ENCODE measurements around the gene TCF7L2.

TCF7L2 gene

DNA sequence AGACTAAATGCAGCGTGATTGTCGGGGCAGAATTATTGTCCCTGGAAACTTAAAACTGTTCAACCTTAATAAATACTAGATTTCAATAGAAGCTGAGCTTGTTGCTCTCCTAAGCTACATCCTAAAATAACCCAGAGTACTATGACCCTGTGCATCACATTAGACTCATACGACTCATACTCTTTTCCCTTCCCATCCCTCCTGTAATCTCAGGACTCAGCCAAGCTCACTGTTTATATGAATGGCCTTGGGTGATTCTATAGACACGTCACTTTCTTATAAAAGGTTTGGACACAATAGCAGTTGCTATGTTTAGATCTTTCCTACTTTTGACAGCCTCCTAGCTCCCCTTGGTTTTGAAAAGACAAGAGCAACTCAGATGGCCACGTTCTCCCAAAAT, 17.2 kb downstream of the TCF7L2 start:
- H3K27me3 Mint-ChIP-seq = peaks cover 27% of the 10 kb centered on the region
- peaks cover 3% of the 10 kb centered on the region for H3K9me3 Mint-ChIP-seq
- H3K36me3 Mint-ChIP-seq = no peaks in the 10 kb centered on the region
- no peaks in the 10 kb centered on the region for H3K4me1 Mint-ChIP-seq
- no peak overlapping the region for H3K4me3 Mint-ChIP-seq
- no peak for ATAC-seq
- no peak overlapping the region for H3K27ac Mint-ChIP-seq

DNA sequence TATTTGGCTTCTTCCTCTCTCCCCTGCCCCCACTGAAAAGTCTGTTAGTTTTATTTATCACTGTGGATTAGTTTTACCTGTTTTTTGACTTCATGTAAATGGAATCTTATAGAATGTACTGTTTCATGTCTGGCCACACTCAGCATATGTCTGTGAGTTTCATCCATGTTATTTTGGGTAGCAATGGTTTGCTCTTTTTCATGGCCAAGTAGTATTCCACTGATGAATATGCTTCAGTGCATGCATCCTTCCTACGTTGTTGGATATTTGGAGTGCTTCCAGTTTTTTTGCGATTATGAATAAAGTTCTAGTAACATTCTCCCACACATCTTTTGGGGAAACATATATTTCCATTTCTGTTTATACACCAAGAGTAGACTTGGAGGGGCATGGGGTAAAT, 19.1 kb downstream of the TCF7L2 start:
- H3K27me3 Mint-ChIP-seq = peaks cover 40% of the 10 kb centered on the region
- no peaks in the 10 kb centered on the region for H3K36me3 Mint-ChIP-seq
- H3K4me3 Mint-ChIP-seq = no peak overlapping the region
- no peak overlapping the region for H3K27ac Mint-ChIP-seq
- no peak for ATAC-seq
- peaks cover 3% of the 10 kb centered on the region for H3K9me3 Mint-ChIP-seq
- H3K4me1 Mint-ChIP-seq = no peaks in the 10 kb centered on the region

DNA sequence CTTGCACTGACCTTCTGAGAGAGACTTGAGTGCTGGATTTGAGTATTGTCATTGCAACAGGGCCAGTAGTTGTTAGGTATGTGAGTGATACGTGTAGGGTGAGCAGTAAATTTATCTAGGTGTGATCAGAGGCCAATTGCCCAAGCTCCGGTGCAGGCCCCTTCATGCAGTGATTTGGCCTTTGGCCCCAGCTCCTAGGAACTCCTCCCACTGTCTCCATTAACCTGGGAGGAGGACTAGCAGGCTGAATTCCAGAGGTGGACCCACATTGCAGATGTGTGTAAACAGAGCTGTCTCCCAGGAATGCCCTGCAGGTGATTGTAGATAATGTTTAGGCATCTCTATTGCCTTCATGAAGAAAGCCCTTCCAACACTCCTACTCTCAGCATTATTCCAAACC, 19.5 kb downstream of the TCF7L2 start:
- Mint-ChIP-seq H3K27ac (no peak overlapping the region), H3K27me3 (peaks cover 38% of the 10 kb centered on the region), H3K4me1 (no peaks in the 10 kb centered on the region), H3K9me3 (peaks cover 3% of the 10 kb centered on the region), H3K36me3 (no peaks in the 10 kb centered on the region), H3K4me3 (no peak overlapping the region)
- ATAC-seq = no peak

DNA sequence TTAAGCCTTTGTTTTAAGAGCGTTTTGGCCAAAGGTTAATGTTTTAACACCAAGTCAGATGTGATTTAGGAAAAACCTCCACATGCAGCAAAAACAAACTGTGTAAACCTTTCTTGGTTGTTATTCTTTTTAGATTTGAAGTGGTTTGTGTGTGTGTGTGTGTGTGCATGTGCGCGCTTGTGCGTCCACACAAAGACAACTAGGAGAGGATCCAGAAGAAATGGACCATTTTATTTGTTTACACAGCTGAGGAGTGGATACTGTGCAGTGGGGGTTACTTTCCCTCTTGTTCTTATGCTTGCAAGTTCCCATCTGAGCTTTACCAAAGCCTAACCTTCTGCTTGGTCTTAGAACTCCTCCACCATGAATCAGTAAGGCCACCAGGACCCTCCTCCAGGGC, 20.0 kb downstream of the TCF7L2 start:
- H3K27ac Mint-ChIP-seq = no peak overlapping the region
- no peak overlapping the region for H3K4me3 Mint-ChIP-seq
- no peak for ATAC-seq
- peaks cover 40% of the 10 kb centered on the region for H3K27me3 Mint-ChIP-seq
- no peaks in the 10 kb centered on the region for H3K4me1 Mint-ChIP-seq
- H3K9me3 Mint-ChIP-seq = peaks cover 3% of the 10 kb centered on the region
- no peaks in the 10 kb centered on the region for H3K36me3 Mint-ChIP-seq

DNA sequence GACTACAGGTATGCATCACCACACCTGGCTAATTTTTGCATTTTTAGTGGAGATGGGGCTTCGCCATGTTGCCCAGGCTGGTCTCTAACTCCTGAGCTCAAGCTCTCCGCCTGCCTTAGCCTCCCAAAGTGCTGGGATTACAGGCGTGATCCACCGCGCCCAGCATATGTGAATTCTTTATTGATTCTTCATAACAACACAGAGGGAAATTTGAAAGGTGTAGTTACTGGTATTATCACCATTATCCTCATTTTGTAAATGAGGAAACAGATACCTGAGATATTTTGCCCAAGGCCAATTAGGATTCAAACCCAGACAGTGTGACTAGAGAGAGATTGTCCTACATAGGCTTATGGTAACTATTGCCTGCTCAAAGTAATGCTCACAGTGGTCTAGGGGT, 22.6 kb downstream of the TCF7L2 start:
- ATAC-seq = no peak
- Mint-ChIP-seq H3K4me1 (no peaks in the 10 kb centered on the region), H3K27ac (no peak overlapping the region), H3K4me3 (no peak overlapping the region), H3K27me3 (peaks cover 65% of the 10 kb centered on the region), H3K36me3 (no peaks in the 10 kb centered on the region), H3K9me3 (no peaks in the 10 kb centered on the region)

DNA sequence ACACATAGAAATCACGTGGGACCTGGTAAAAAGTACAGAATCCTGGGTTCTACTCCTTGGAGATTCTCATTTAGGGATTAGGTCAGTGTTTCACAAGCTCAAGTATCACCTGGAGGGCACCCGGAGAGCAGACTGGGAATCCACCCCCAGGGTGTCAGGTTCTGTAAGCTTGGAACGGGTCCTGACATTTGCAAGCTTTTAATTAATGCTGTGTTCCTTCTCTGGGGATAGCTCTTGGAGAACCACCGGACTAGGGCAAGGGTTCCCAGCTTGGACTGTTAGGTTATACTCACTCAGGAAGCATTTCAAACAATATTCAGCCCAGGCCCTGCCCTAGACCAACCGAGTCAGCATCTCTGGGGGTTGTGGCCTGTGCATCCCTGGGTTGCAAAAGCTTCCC, 23.0 kb downstream of the TCF7L2 start:
- no peak for ATAC-seq
- Mint-ChIP-seq H3K36me3 (no peaks in the 10 kb centered on the region), H3K4me1 (no peaks in the 10 kb centered on the region), H3K4me3 (no peak overlapping the region), H3K9me3 (no peaks in the 10 kb centered on the region), H3K27me3 (peaks cover 70% of the 10 kb centered on the region), H3K27ac (no peak overlapping the region)

DNA sequence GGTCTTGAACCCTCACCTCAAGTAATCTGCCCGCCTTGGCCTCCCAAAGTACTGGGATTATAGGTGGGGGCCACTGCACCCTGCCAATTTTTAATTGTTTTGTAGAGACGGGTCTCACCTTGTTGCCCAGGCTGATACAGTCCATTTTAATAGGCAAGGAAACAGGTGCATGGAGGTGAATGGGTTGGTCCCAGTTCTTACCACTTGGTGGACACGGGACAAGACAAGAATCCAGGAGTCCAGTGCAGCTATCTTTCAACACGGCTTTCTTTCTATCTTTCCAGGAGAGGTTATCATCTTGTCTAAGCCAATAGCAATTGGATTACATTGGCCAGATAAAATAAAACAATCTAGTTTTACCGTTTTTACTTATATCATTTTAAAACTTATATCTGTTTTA, 23.8 kb downstream of the TCF7L2 start:
- Mint-ChIP-seq H3K27me3 (peaks cover 72% of the 10 kb centered on the region), H3K4me3 (no peak overlapping the region), H3K4me1 (no peaks in the 10 kb centered on the region), H3K36me3 (no peaks in the 10 kb centered on the region), H3K27ac (no peak overlapping the region), H3K9me3 (no peaks in the 10 kb centered on the region)
- no peak for ATAC-seq

DNA sequence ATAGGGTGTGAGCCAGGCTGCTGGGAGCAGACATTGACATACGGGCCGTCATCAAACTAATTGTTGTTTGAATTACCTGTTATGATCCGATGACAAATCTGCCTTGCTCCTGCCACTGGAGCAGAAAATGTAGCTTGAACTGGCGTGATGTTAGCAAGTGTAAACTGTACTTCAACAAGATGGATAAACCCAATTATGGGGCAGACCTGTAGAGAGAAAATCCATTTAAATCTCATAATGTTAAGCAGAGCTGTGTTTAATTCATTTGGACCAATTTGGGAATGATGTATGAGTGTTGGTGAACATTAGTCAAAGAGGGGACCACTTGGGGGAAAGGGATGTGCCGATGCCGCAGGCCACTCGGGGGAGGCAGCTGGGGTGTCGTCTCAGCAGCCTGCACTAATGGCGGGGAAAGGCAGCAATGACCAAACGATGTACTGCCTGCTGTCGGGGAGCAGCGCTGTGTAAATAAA, 27.4 kb downstream of the TCF7L2 start:
- H3K4me3 Mint-ChIP-seq = no peak overlapping the region
- H3K36me3 Mint-ChIP-seq = no peaks in the 10 kb centered on the region
- peaks cover 52% of the 10 kb centered on the region for H3K27me3 Mint-ChIP-seq
- H3K27ac Mint-ChIP-seq = no peak overlapping the region
- ATAC-seq = no peak
- H3K9me3 Mint-ChIP-seq = no peaks in the 10 kb centered on the region
- H3K4me1 Mint-ChIP-seq = peaks cover 15% of the 10 kb centered on the region

DNA sequence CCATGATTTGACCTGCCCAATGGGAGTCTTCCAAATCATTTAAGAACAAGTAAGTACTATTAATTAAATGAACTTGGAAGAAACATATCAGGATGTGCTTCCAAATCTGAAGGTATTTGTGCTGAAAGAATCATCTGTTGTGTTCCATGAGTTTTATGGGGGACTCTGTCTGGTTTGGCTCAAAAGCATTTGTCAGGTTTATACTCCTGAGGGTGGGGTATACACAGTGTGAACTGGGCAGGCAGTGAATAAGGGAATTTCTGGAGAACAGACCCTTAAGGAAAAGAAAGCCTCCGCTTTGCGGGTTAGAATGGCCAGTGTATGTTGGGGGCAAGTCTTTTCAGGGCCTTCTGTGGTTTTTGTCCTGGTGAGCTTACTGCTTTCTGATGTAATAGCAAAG, 29.9 kb downstream of the TCF7L2 start:
- H3K4me1 Mint-ChIP-seq = peaks cover 15% of the 10 kb centered on the region
- H3K27ac Mint-ChIP-seq = no peak overlapping the region
- no peak overlapping the region for H3K4me3 Mint-ChIP-seq
- H3K9me3 Mint-ChIP-seq = no peaks in the 10 kb centered on the region
- H3K27me3 Mint-ChIP-seq = peaks cover 40% of the 10 kb centered on the region
- ATAC-seq = no peak
- H3K36me3 Mint-ChIP-seq = no peaks in the 10 kb centered on the region

DNA sequence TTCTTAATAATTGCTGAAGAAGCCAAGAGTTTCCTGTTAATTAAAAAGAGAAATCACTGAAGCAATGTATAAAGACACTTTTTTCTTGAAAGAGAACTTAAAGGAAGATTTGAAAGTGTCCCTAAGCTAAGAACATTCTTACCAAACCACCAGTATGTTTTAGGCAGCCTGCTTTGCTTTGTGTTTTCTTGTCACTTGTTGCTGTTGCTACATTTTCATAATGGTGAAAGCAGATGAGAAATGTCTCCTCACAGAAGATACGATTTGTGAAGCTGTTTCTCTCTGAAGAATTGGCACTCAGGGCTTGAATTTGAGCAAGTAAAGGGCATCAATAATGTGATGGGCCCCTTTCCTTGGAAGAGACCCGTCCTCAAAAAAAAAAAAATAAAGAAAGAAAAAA, 30.9 kb downstream of the TCF7L2 start:
- ATAC-seq = no peak
- H3K4me3 Mint-ChIP-seq = no peak overlapping the region
- H3K36me3 Mint-ChIP-seq = no peaks in the 10 kb centered on the region
- peaks cover 40% of the 10 kb centered on the region for H3K27me3 Mint-ChIP-seq
- no peak overlapping the region for H3K27ac Mint-ChIP-seq
- H3K9me3 Mint-ChIP-seq = no peaks in the 10 kb centered on the region
- H3K4me1 Mint-ChIP-seq = peaks cover 22% of the 10 kb centered on the region

DNA sequence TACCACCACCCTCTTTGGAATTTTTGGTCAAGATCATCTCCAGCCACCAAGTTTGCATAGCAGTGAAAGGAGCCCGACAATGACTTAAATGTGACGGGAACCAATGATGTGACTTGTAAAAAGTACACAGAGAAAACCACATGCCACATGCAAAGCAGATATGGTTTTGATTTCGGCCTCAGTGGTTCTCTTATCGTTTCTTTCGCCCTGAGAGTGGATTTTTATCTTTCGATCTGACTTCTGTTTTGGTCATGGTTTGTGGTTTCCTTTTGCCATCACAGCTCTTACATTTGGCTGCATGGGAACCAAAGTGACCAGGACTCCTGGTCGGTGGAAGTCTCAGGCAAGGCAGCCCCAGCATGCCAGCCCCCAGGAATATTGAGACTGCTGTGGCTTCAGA, 31.5 kb downstream of the TCF7L2 start:
- peaks cover 28% of the 10 kb centered on the region for H3K4me1 Mint-ChIP-seq
- no peaks in the 10 kb centered on the region for H3K9me3 Mint-ChIP-seq
- peak overlapping the region; percentile 28 for H3K27ac Mint-ChIP-seq
- no peaks in the 10 kb centered on the region for H3K36me3 Mint-ChIP-seq
- peak; percentile 92 for ATAC-seq
- H3K27me3 Mint-ChIP-seq = peaks cover 41% of the 10 kb centered on the region
- no peak overlapping the region for H3K4me3 Mint-ChIP-seq

DNA sequence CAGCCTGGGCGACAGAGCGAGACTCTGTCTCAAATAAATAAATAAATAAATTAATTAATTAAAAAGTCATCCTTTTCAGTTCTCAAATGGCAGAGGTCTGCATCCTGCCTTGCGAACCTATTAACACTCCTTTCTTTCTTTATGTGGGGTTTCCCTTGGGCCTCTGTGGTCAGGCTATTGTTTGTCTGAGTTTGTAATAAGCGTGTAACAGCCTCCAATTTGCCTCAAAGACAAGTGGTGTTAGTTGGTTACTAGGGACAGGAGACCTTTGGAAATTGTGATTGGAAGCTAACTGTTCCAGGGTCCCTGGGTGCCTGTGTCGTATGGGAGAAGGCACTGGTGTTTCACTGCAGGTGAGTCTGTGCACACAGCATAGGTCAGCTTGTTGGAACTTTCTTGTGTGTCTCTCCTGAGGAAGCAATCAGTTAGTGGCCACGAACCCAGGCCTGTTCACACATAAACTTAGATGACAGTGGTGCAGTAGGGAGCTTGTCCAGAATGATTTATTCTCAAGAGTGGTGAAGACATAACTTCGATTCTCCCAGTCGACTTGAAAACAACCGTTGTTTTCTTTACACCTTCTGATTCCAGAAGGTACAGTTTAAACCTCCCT, 33.5 kb downstream of the TCF7L2 start:
- Mint-ChIP-seq H3K4me3 (no peak overlapping the region), H3K36me3 (no peaks in the 10 kb centered on the region), H3K27ac (no peak overlapping the region), H3K27me3 (peaks cover 43% of the 10 kb centered on the region), H3K9me3 (no peaks in the 10 kb centered on the region), H3K4me1 (peaks cover 31% of the 10 kb centered on the region)
- no peak for ATAC-seq

DNA sequence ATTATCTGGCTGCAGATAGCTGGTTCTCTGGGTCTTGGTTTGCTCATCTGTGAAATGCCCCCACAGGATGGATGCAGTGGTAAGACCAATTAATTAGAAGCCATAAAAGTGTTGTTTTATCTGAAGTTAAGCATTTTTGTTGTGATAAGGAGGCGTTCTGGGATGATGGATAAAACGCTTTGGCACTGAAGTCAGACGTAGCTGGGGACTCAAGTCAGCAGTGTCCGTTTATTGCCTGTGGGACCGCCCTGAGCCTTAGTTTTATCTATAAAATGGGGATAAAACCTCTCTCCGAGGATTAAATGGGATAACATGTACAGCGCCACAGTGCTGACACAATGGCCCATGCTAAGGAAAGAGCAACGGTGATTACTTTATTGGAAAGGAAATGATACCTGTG, 34.7 kb downstream of the TCF7L2 start:
- ATAC-seq = no peak
- no peak overlapping the region for H3K4me3 Mint-ChIP-seq
- H3K27me3 Mint-ChIP-seq = peaks cover 52% of the 10 kb centered on the region
- no peak overlapping the region for H3K27ac Mint-ChIP-seq
- no peaks in the 10 kb centered on the region for H3K36me3 Mint-ChIP-seq
- no peaks in the 10 kb centered on the region for H3K9me3 Mint-ChIP-seq
- peaks cover 31% of the 10 kb centered on the region for H3K4me1 Mint-ChIP-seq

DNA sequence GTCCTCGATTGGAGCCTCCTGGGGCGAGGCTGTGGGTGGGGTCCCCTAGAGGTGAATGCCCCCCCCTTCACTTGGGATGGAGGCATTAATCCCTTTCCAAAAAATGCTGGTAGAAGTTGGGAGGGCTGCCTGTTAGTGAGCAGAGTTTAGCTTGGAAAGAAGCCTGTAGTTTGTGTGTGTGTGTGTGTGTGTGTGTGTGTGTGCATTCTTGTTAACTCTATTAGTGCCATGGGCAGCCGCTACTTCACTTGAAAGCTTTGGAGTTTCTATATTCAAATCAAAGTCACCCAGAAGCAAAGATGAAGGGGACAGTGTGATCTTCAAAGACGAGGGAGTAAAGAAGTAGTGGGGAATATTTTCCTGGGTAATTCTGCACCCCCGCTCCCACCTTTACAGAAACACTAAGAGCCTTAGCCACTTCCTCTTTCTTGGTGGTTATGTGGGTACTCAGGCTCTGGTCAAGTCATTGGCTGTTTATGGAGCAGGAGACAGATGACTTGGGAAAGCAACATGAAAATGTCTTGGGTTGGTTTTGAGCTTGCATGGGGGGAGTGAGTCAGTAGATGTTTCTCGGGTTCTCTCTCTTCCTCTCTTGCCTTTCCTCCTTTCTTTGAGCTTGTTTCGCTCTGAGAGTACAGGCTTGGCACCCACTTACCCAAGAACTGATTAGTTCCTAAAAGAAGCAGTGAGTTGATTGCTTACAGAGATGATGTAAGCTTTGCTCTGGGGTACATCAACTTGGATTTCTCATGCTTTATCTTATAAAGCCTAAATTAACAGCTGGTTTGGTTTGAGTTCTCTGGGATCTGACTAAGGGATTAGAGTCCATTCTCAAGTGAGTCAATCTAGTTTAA, 35.9 kb downstream of the TCF7L2 start:
- H3K4me3 Mint-ChIP-seq = no peak overlapping the region
- H3K27me3 Mint-ChIP-seq = peaks cover 54% of the 10 kb centered on the region
- no peaks in the 10 kb centered on the region for H3K36me3 Mint-ChIP-seq
- ATAC-seq = peak; percentile 82
- peaks cover 29% of the 10 kb centered on the region for H3K4me1 Mint-ChIP-seq
- H3K9me3 Mint-ChIP-seq = no peaks in the 10 kb centered on the region
- no peak overlapping the region for H3K27ac Mint-ChIP-seq

DNA sequence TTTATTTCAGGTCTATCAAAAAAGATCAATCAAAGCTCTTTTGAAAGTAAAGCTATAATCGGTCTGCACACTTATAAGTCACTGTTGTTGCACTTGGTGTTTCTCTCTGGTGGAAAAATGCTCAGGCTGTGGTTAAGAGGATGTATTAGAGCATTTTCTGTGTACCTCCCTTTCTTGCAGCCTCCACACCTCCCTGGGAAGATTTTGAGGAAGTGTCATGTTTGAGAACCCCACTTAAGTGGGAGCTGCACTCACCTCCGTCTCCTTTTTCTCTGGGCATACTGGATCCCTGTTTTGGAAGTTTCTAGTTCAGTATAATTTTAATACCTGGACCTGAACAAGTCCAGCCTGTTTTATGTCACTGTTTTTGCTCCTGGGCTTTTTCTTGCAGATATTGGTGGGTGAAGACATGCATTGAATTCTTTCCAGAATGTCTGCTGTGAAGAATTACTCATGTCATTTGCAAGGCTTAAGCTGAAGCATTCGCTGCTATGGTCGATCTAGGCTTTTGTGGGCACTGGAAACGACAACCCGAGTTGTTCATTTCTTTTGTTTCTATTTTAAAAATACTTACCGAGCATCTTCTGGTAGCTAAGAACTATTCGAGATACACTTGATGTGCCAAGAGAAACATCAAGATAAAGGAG, 36.6 kb downstream of the TCF7L2 start:
- Mint-ChIP-seq H3K4me3 (no peak overlapping the region), H3K4me1 (peaks cover 22% of the 10 kb centered on the region), H3K27ac (no peak overlapping the region), H3K9me3 (no peaks in the 10 kb centered on the region), H3K27me3 (peaks cover 61% of the 10 kb centered on the region), H3K36me3 (no peaks in the 10 kb centered on the region)
- no peak for ATAC-seq
